HS-27A (cell line): ENCODE measurements around the gene GPR39.
A peak's percentile ranks its signal among the peaks of the same experiment; 100 is the strongest.

Source experiments
- DNase-seq: peaks from one replicate; pipeline ENCODE4 v3.0.0-alpha.2; 2012; ENCODE audit warnings: low read depth, missing footprints

Gene GPR39

GRCh38 chr2:132414081-132414480 is 2.5 kb upstream of the GPR39 start:
- DNase-seq = no peak

GRCh38 chr2:132415256-132415914 is 1.2 kb upstream of the GPR39 start:
- no peak for DNase-seq

GRCh38 chr2:132415915-132416722 is 486 bp upstream of the GPR39 start:
- peak; percentile 97 for DNase-seq

GRCh38 chr2:132417430-132418035 is 928 bp downstream of the GPR39 start:
- DNase-seq = no peak

- no peak for DNase-seq
These were observed 2.6 kb downstream of the GPR39 start for GRCh38 chr2:132419235-132419634.

- no peak for DNase-seq
These were observed 3.3 kb downstream of the GPR39 start for GRCh38 chr2:132419941-132420340.

- no peak for DNase-seq
These were observed 4.5 kb downstream of the GPR39 start for GRCh38 chr2:132420816-132421805.

GRCh38 chr2:132422736-132423135 is 6.1 kb downstream of the GPR39 start:
- DNase-seq = no peak

GRCh38 chr2:132424526-132425121 is 8.0 kb downstream of the GPR39 start:
- DNase-seq = no peak

- DNase-seq = no peak
These were observed 9.4 kb downstream of the GPR39 start for GRCh38 chr2:132426033-132426432.

- no peak for DNase-seq
These were observed 10.1 kb downstream of the GPR39 start for GRCh38 chr2:132426656-132427055.

GRCh38 chr2:132429351-132429750 is 12.7 kb downstream of the GPR39 start:
- no peak for DNase-seq

- no peak for DNase-seq
These were observed 13.5 kb downstream of the GPR39 start for GRCh38 chr2:132429941-132430573.

GRCh38 chr2:132430895-132431294 is 14.3 kb downstream of the GPR39 start:
- no peak for DNase-seq

- no peak for DNase-seq
These were observed 21.5 kb downstream of the GPR39 start for GRCh38 chr2:132437852-132438669.

- peak; percentile 91 for DNase-seq
These were observed 22.1 kb downstream of the GPR39 start for GRCh38 chr2:132438691-132439090.

GRCh38 chr2:132439703-132440398 is 23.2 kb downstream of the GPR39 start:
- DNase-seq = no peak

GRCh38 chr2:132441051-132441450 is 24.4 kb downstream of the GPR39 start:
- no peak for DNase-seq

GRCh38 chr2:132442278-132442677 is 25.7 kb downstream of the GPR39 start:
- DNase-seq = no peak
